OCI-LY7 (cell line): Measurements from ENCODE around the gene PIP. TPM values are rescaled to one million over a fixed set of nuclear protein-coding genes. Genes with fewer than 3 reads are reported as not detected.
"Not testable (repeated sequence)": the region's sequence is repeated elsewhere in the genome, so short reads cannot be mapped to it uniquely, and the experiment has no call there.

ENCODE experiments used
- BruUV-seq: library from RNA; stranded (reverse); fragments of 400-500 nt; replicated peaks from 2 replicates; lab custom pipeline; 2021; lab: Mats Ljungman, UMichigan
- CTCF ChIA-PET: fragments of 300-600 bp; sonication (Branson Sonifier 250); formaldehyde crosslinking; loops from one replicate; lab custom pipeline; 2022; ENCODE audit warnings: antibody characterized with exemption; ENCODE audit not compliant: unreplicated experiment; lab: Charles Lee
- POLR2A ChIA-PET: fragments of 300-600 bp; sonication (Branson Sonifier 250); formaldehyde crosslinking; loops from one replicate; lab custom pipeline; 2022; ENCODE audit warnings: antibody characterized with exemption; lab: Charles Lee
- DNase-seq: peaks from one replicate; pipeline ENCODE4 v3.0.0-alpha.2; 2015; ENCODE audit warnings: low spot score
- H2AFZ ChIP-seq: fragments of 200-600 bp; sonication (generic), shearing (Covaris generic); 2 replicates; pipeline ENCODE4 v1.6.1; 2014; ENCODE audit warnings: mild to moderate bottlenecking, antibody characterized with exemption, low read length, moderate library complexity
- H3K27ac ChIP-seq: fragments of 200-600 bp; sonication (generic); 2 replicates; pipeline ENCODE4 v1.5.1; 2014; ENCODE audit warnings: mixed run types, low read depth, mild to moderate bottlenecking, moderate library complexity, low read length, inconsistent platforms; ENCODE audit not compliant: poor library complexity, severe bottlenecking
- H3K36me3 ChIP-seq: fragments of 200-600 bp; sonication (generic); 2 replicates; pipeline ENCODE4 v1.6.1; 2014; ENCODE audit warnings: mild to moderate bottlenecking, antibody characterized with exemption, low read length, moderate library complexity, mixed read lengths; ENCODE audit not compliant: insufficient read depth
- H3K4me1 ChIP-seq: fragments of 200-600 bp; sonication (generic); 2 replicates; pipeline ENCODE4 v1.5.1; 2014; ENCODE audit warnings: mild to moderate bottlenecking, low read length; ENCODE audit not compliant: insufficient read depth, poor library complexity, severe bottlenecking
- H3K4me2 ChIP-seq: fragments of 200-600 bp; sonication (generic); 2 replicates; pipeline ENCODE4 v1.6.1; 2014; ENCODE audit warnings: mild to moderate bottlenecking, low read length
- H3K4me3 ChIP-seq: fragments of 200-600 bp; sonication (generic); 2 replicates; pipeline ENCODE4 v1.5.1; 2014; ENCODE audit warnings: mild to moderate bottlenecking, low read depth, low read length; ENCODE audit not compliant: poor library complexity, severe bottlenecking
- H3K79me2 ChIP-seq: fragments of 200-600 bp; sonication (generic); 2 replicates; pipeline ENCODE4 v1.6.1; 2016; ENCODE audit warnings: low read depth, mild to moderate bottlenecking, low read length, moderate library complexity, mixed read lengths; ENCODE audit not compliant: insufficient read depth
- H3K9me2 ChIP-seq: fragments of 200-600 bp; sonication (generic); 2 replicates; pipeline ENCODE4 v1.6.1; 2016; ENCODE audit warnings: mild to moderate bottlenecking, low read length, mixed read lengths; ENCODE audit not compliant: insufficient read depth
- H3K9me3 ChIP-seq: fragments of 200-600 bp; sonication (generic); 2 replicates; pipeline ENCODE4 v1.6.1; 2014; ENCODE audit warnings: mild to moderate bottlenecking, mixed run types, low read length, mixed read lengths
- H4K20me1 ChIP-seq: fragments of 200-600 bp; sonication (generic); 2 replicates; pipeline ENCODE4 v1.6.1; 2014; ENCODE audit warnings: mild to moderate bottlenecking, antibody characterized with exemption, low read length, moderate library complexity, mixed read lengths; ENCODE audit not compliant: insufficient read depth
- CTCF ChIP-seq: fragments of 200-600 bp; sonication (generic); conservative IDR thresholded peaks from 2 replicates; pipeline ENCODE4 v1.5.1; 2014; ENCODE audit warnings: mild to moderate bottlenecking, antibody characterized with exemption, low read length, moderate library complexity, mixed read lengths
- EZH2phosphoT487 ChIP-seq: fragments of 200-600 bp; sonication (generic); IDR thresholded peaks from 2 replicates; pipeline ENCODE4 v1.6.1; 2018; ENCODE audit warnings: low read depth, borderline replicate concordance, mild to moderate bottlenecking, mixed run types, antibody characterized with exemption, low read length, moderate library complexity, mixed read lengths
- intact Hi-C: fragments of 100-400 bp; cut with micrococcal nuclease; formaldehyde crosslinking; loops from one replicate; pipeline ENCODE4 v1.10.0; 2022; ENCODE audit not compliant: unreplicated experiment
- total RNA-seq, 2 experiments: library from RNA; depleted of rRNA in 1 of 2; stranded (reverse); fragments of >200 nt in 1 of 2; shearing (Covaris generic) in 1 of 2; gene quantifications; 2 replicates each; pipeline ENCODE4 v1.2.3, GENCODE V29; 2014 to 2022

Gene PIP
- total RNA-seq, 2 experiments from 2014 or later, result not detected

DNA sequence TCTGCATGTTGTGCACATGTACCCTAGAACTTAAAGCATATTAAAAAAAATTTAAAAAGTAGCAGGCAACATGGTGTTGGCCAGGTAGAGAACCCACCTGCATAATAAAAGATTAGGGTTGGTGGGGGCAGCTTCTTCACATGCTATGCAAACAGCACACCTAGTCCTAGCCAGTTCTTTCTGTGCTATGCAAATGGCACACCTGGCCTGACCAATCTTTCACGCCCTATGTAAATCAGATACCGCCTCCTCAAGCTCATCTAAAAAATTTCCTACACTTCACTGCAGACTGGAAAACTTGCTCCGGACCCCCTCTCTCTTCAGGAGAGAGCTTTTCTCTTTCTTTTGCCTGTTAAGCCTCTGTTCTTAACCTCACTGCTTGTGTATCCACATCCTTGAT, 14.5 kb upstream of the PIP start:
- Histone ChIP-seq H3K36me3 (no peaks in the 10 kb centered on the region), H2AFZ (no peak overlapping the region), H3K9me2 (no peaks in the 10 kb centered on the region), H3K79me2 (no peaks in the 10 kb centered on the region), H3K9me3 (no peaks in the 10 kb centered on the region), H3K4me3 (no peak overlapping the region), H3K4me2 (no peak overlapping the region), H3K27ac (no peak overlapping the region), H3K4me1 (no peaks in the 10 kb centered on the region), H4K20me1 (no peaks in the 10 kb centered on the region)
- no TSS peak for BruUV-seq
- ChIA-PET POLR2A (no interaction called here), CTCF (no interaction called here)
- intact Hi-C loops, result no loop called here
- TF ChIP-seq CTCF, result no peak
- no peak for TF ChIP-seq EZH2phosphoT487
- no peak for DNase-seq

- no peaks in the 10 kb centered on the region for H3K4me1 ChIP-seq
- H3K9me2 ChIP-seq, result no peaks in the 10 kb centered on the region
- H3K9me3 ChIP-seq, result no peaks in the 10 kb centered on the region
- no peaks in the 10 kb centered on the region for H3K79me2 ChIP-seq
- no peaks in the 10 kb centered on the region for H3K36me3 ChIP-seq
- H3K27ac ChIP-seq, result no peak overlapping the region
- H2AFZ ChIP-seq, result no peak overlapping the region
- ChIA-PET POLR2A (no interaction called here), CTCF (no interaction called here)
- TF ChIP-seq CTCF (no peak), EZH2phosphoT487 (no peak)
- no TSS peak for BruUV-seq
- H4K20me1 ChIP-seq, result no peaks in the 10 kb centered on the region
- intact Hi-C loops, result no loop called here
- H3K4me2 ChIP-seq, result no peak overlapping the region
- H3K4me3 ChIP-seq, result no peak overlapping the region
- DNase-seq, result no peak
These were observed 11.0 kb upstream of the PIP start for GRCh38 chr7:143120691-143121405.

DNA sequence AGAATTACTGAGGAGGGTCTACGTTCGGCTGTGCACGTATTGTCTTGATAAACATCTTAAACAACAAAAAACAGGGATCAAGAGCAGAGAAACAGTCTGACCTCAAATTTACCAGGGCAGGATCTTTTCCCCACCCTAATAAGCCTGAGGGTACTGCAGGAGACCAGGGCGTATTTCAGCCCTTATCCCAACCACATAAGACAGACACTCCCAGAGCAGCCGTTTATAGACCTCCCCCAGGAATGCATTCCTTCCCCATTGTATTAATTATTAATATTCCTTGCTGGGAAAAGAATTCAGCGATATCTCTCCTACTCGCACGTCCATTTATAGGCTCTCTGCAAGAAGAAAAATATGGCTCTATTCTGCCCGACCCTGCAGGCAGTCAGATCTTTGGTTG, 8.6 kb upstream of the PIP start:
- H3K4me3 ChIP-seq, H3K9me2 ChIP-seq, H4K20me1 ChIP-seq, intact Hi-C loops, H3K9me3 ChIP-seq, H2AFZ ChIP-seq, CTCF ChIA-PET, BruUV-seq, H3K27ac ChIP-seq, H3K4me2 ChIP-seq, H3K79me2 ChIP-seq, H3K36me3 ChIP-seq, H3K4me1 ChIP-seq: not testable (repeated sequence)
- peak; percentile 4 for DNase-seq
- POLR2A ChIA-PET, result interaction anchor here (0.6 to 0.7 kb wide), 2 partner anchors 95 to 108 kb away, joined by 3 to 4 read pairs; no protein-coding TSS in a partner anchor
